Panc1 (cell line): ENCODE measurements around the gene ELMO2. TPM values are rescaled to one million over a fixed set of nuclear protein-coding genes. Genes with fewer than 3 reads are reported as not detected.

Source experiments
- ATAC-seq: fragments of 200-7000 bp; cut with Tn5 transposase; 2 replicates; pipeline ENCODE4 v1.9.1; 2020; ENCODE audit warnings: mild to moderate bottlenecking, moderate library complexity
- BruUV-seq: library from RNA; stranded (reverse); fragments of 400-500 nt; replicated peaks from 2 replicates; lab custom pipeline; 2021; lab: Mats Ljungman, UMichigan
- CTCF ChIA-PET: fragments of 300-600 bp; sonication (Branson Sonifier 250); formaldehyde crosslinking; loops from one replicate; lab custom pipeline; 2022; ENCODE audit warnings: antibody characterized with exemption; lab: Charles Lee
- POLR2A ChIA-PET: fragments of 300-600 bp; sonication (Branson Sonifier 250); formaldehyde crosslinking; loops from one replicate; lab custom pipeline; 2022; ENCODE audit warnings: antibody characterized with exemption; lab: Charles Lee
- DNase-seq: peaks from one replicate; pipeline ENCODE4 v3.0.0-alpha.2; 2010; ENCODE audit warnings: low read depth, low spot score
- H3K27ac ChIP-seq: 2 replicates; pipeline ENCODE4 v1.5.1; 2011; ENCODE audit warnings: mild to moderate bottlenecking, low read length, inconsistent platforms
- H3K27me3 ChIP-seq: fragments of 200-500 bp; sonication (Bioruptor generic); 2 replicates; pipeline ENCODE4 v1.6.0; 2014; ENCODE audit warnings: low read length, inconsistent platforms; ENCODE audit not compliant: control insufficient read depth, insufficient read depth
- H3K36me3 ChIP-seq: fragments of 200-500 bp; sonication (Bioruptor generic); 2 replicates; pipeline ENCODE4 v1.5.1; 2014; ENCODE audit warnings: inconsistent platforms, mild to moderate bottlenecking, low read length, moderate library complexity; ENCODE audit not compliant: control insufficient read depth, insufficient read depth
- H3K4me1 ChIP-seq: 2 replicates; pipeline ENCODE4 v1.5.1; 2011; ENCODE audit warnings: inconsistent platforms, mild to moderate bottlenecking, low read length, moderate library complexity; ENCODE audit not compliant: control insufficient read depth, insufficient read depth
- H3K4me3 ChIP-seq, 2 experiments: 2 replicates each; pipeline ENCODE4 v1.5.1; 2011 to 2012; ENCODE audit warnings: low read depth in 2 of 2, low read length in 2 of 2, mild to moderate bottlenecking in 2 of 2, inconsistent platforms in 1 of 2, moderate library complexity in 1 of 2
- H3K9me3 ChIP-seq: fragments of 200-500 bp; sonication (Bioruptor generic); 2 replicates; pipeline ENCODE4 v1.5.1; 2014; ENCODE audit warnings: low read depth, mild to moderate bottlenecking, inconsistent platforms, low read length, moderate library complexity; ENCODE audit not compliant: control insufficient read depth, insufficient read depth
- CTCF ChIP-seq: fragments of 450-650 bp; IDR thresholded peaks from 2 replicates; pipeline ENCODE4 v1.5.1; 2017; ENCODE audit warnings: mild to moderate bottlenecking
- POLR2AphosphoS5 ChIP-seq: IDR thresholded peaks from 2 replicates; pipeline ENCODE4 v1.6.1; 2012; ENCODE audit warnings: mild to moderate bottlenecking, low read depth, low read length, moderate library complexity
- REST ChIP-seq, 2 experiments: IDR thresholded peaks; 2 replicates each; pipeline ENCODE4 v1.6.1; 2011 to 2012; ENCODE audit warnings: low read depth in 2 of 2, control low read depth in 1 of 2, low read length in 1 of 2, mild to moderate bottlenecking in 1 of 2, moderate library complexity in 1 of 2; ENCODE audit not compliant: insufficient read depth in 1 of 2
- SIN3A ChIP-seq: IDR thresholded peaks from 2 replicates; pipeline ENCODE4 v1.6.1; 2012; ENCODE audit warnings: low read depth, mild to moderate bottlenecking, low read length, moderate library complexity, borderline replicate concordance; ENCODE audit not compliant: insufficient read depth
- TCF7L2 ChIP-seq: IDR thresholded peaks from 2 replicates; pipeline ENCODE4 v1.6.1; 2011; ENCODE audit warnings: mild to moderate bottlenecking, low read depth, low read length, inconsistent platforms
- in situ Hi-C: cut with HindIII; loops from 2 replicates; pipeline ENCODE4 v1.10.0; 2016; ENCODE audit warnings: low sequenced_read_pairs, low pct_unique_long_range_greater_than_20kb
- intact Hi-C: fragments of 100-400 bp; cut with micrococcal nuclease; formaldehyde crosslinking; loops from one replicate; pipeline ENCODE4 v1.10.0; 2022; ENCODE audit not compliant: unreplicated experiment
- total RNA-seq: library from RNA; stranded (reverse); gene quantifications from one replicate; pipeline ENCODE4 v1.2.1, GENCODE V29; 2021; ENCODE audit not compliant: unreplicated experiment

The ELMO2 gene
- total RNA-seq, 1 experiment from 2014 or later = 40.4 TPM

GRCh38 chr20:46330072-46330763 is 76.2 kb downstream of the ELMO2 start:
- intact Hi-C loops = no loop called here
- no peaks in the 10 kb centered on the region; the same call in 1 of the 2 replicates for H3K27me3 ChIP-seq
- H3K4me1 ChIP-seq = no peaks in the 10 kb centered on the region
- ATAC-seq (no peak), DNase-seq (no peak)
- CTCF ChIA-PET = interaction anchor here (0.6 to 0.7 kb wide), 2 partner anchors 180 to 289 kb away, joined by 3 to 9 read pairs; no protein-coding TSS in a partner anchor
- POLR2A ChIA-PET = no interaction called here
- H3K4me3 ChIP-seq = no peak overlapping the region
- H3K36me3 ChIP-seq = no peaks in the 10 kb centered on the region
- in situ Hi-C loops = no loop called here
- no peak overlapping the region for H3K27ac ChIP-seq
- no peaks in the 10 kb centered on the region for H3K9me3 ChIP-seq
- no peak for TF ChIP-seq SIN3A
- TF ChIP-seq TCF7L2 = no peak
- no peak for TF ChIP-seq REST (IDR thresholded peaks at IDR 0.05; ENCODE audit: insufficient read depth in 1 of 2, low read depth in 2 of 2, low read length in 1 of 2)
- no peak for TF ChIP-seq POLR2AphosphoS5
- TF ChIP-seq CTCF = no peak
- no TSS peak for BruUV-seq

GRCh38 chr20:46328200-46328882 is 78.1 kb downstream of the ELMO2 start:
- intact Hi-C loops = no loop called here
- POLR2A ChIA-PET = no interaction called here
- no peak for DNase-seq
- no peak overlapping the region for H3K27ac ChIP-seq
- no peak overlapping the region for H3K4me3 ChIP-seq
- H3K4me1 ChIP-seq = no peaks in the 10 kb centered on the region
- no peaks in the 10 kb centered on the region for H3K27me3 ChIP-seq
- TF ChIP-seq TCF7L2 (no peak), CTCF (no peak), SIN3A (no peak), POLR2AphosphoS5 (no peak), REST (IDR thresholded peaks at IDR 0.05; ENCODE audit: insufficient read depth in 1 of 2, low read depth in 2 of 2, low read length in 1 of 2) (no peak)
- no peaks in the 10 kb centered on the region for H3K9me3 ChIP-seq
- in situ Hi-C loops = no loop called here
- BruUV-seq = no TSS peak
- CTCF ChIA-PET = no interaction called here
- ATAC-seq = no peak
- no peaks in the 10 kb centered on the region for H3K36me3 ChIP-seq
